ENCODE data around the gene CTU1.

DNA sequence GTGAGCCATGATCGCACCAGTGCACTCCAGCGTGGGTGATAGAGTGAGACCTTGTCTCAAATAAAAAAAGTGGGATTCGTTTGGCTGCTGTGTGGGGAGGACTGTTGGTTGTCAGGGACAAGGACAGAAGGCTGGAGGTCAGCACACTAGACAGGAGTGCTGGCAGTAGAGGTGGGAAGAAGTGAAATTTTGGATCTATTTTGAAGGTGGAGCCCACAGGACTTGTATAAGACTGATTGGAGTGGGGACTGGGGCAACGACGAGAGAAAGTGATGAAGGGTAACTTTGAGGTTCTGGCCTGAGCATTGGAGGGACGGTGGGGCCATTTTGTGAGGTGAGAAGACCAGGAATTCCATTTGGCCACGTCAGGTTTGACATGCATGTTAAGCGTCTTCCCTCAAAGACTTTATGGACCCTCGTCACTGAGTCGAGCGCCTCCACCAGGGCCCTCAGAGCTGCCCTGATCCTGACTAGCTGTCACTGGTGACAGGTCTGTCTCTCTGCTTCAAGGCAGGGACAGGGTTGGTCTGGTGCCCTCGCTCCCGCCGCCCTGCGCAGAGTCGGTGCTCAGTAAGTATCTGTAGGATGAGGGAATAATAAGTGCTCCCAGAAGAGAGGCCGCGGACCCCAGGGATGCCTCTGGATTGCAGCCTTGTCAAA is 673 bp downstream of the CTU1 start:
- TF ChIP-seq EP300 (IDR thresholded peaks at IDR 0.05), result no peak
- TF ChIP-seq, protein P1, sequence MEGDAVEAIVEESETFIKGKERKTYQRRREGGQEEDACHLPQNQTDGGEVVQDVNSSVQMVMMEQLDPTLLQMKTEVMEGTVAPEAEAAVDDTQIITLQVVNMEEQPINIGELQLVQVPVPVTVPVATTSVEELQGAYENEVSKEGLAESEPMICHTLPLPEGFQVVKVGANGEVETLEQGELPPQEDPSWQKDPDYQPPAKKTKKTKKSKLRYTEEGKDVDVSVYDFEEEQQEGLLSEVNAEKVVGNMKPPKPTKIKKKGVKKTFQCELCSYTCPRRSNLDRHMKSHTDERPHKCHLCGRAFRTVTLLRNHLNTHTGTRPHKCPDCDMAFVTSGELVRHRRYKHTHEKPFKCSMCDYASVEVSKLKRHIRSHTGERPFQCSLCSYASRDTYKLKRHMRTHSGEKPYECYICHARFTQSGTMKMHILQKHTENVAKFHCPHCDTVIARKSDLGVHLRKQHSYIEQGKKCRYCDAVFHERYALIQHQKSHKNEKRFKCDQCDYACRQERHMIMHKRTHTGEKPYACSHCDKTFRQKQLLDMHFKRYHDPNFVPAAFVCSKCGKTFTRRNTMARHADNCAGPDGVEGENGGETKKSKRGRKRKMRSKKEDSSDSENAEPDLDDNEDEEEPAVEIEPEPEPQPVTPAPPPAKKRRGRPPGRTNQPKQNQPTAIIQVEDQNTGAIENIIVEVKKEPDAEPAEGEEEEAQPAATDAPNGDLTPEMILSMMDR (IDR thresholded peaks at IDR 0.05), result no peak

Measured in sigmoid colon (tissue), 4 donors.